A673 (cell line): Measurements from ENCODE around the gene WDR45B.

Source experiments
- CTCF ChIP-seq: fragments of 300-800, 200-600 bp; sonication (generic); conservative IDR thresholded peaks from 2 replicates; pipeline ENCODE4 v1.5.1; 2017; ENCODE audit warnings: low read depth, mild to moderate bottlenecking, antibody characterized with exemption, low read length, moderate library complexity, mixed read lengths
- EZH2 ChIP-seq: fragments of 200-600 bp; sonication (generic); IDR thresholded peaks from 2 replicates; pipeline ENCODE4 v1.6.1; 2017; ENCODE audit warnings: borderline replicate concordance, low read depth, mild to moderate bottlenecking, mixed read lengths, antibody characterized with exemption, low read length; ENCODE audit not compliant: poor library complexity, severe bottlenecking

- TF ChIP-seq CTCF (no peak), EZH2 (no peak)
These were observed 48.3 kb downstream of the WDR45B start for GRCh38 chr17:82599674-82600661.
